Superior temporal gyrus (tissue), 1 donor: Measurements from ENCODE around the gene IGSF21.

Experiments
- DNase-seq: peaks from one replicate; pipeline ENCODE4 v3.0.0-alpha.2; 2016; ENCODE audit errors: extremely low spot score

The IGSF21 gene

DNA sequence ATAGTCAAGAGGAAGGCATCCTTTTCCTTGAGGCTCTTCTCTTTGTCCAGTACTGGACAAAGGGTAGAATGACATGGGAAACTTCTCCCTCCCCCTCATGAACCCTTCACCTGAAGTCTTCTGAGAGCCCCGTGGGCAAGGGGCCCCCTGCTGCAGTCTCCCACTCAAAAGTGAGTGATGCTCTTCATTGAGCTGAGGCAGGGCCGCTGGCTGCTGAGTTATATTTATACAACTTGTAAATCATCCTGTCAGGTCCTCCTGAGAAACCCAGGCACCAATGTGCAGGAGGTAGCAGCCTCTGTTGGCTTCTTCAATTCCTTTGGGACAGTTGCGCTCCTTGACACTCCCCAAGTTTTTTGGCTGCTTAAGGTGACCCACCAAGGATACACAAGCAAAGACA is 150.2 kb downstream of the IGSF21 start:
- DNase-seq: no peak

DNA sequence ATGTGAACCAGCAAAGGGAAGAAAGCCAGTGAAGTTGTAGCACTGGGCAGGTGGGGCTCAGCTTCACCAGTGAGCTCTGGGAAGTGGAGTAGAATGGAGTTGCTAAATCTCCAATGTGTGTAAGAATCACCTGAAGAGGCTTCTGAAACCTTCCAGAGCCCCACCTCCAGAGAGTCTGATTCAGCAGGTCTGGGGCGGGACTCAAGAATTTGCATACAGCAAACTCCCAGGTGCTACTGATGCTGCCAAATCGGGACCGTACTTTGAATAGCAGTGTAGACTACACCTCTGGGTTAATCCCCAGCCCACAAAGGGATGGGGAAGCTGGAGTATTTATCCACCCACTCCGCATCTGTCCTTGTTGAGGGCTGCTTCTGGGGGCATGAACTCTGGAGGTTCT is 154.3 kb downstream of the IGSF21 start:
- DNase-seq: no peak

DNA sequence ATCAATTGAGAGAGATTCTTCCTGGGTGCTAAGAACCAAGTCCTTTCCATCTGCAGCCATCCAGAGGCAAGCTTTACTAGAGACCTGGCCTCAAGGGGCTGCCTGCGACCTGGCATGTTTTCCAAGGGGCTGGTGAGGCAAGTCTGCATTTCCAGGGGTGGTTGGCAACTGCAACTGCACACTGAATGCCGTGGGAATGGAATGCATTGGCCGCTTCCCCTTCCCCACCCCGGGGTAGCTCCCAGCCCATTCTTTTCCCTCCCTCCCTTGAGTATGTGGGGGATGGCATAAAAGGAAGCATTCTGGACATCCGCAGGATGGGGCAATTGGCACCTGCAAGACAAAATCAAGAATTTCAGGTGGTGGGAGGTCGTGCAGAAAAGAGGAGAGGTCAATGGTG is 155.1 kb downstream of the IGSF21 start:
- no peak for DNase-seq

DNA sequence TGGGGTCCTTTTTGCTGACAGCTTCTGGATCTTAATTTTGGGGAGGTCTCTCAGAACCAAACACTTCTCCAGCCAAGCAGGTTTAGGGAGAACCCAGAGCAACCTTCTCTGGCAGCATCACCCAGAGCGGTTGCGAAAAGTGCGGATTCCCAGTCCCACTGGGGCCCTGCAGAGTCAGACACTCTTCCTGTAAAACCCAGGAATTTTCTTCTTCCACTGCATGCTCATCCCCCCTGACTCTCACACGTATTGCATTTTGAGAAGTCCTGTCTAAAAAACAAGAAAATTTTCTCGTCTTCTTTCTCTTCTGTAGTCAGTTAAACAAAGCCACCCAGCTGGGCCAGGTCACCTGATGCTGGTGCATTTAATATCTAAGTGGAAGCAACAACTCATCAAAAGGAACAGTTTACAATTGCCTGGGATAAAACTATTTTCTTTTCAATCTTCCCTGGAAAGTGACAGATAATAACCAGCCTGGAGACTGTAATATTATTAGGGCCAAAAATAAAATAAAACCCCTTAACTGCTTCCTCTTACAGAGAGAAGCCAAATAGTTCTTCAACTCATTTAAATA is 156.0 kb downstream of the IGSF21 start:
- no peak for DNase-seq

DNA sequence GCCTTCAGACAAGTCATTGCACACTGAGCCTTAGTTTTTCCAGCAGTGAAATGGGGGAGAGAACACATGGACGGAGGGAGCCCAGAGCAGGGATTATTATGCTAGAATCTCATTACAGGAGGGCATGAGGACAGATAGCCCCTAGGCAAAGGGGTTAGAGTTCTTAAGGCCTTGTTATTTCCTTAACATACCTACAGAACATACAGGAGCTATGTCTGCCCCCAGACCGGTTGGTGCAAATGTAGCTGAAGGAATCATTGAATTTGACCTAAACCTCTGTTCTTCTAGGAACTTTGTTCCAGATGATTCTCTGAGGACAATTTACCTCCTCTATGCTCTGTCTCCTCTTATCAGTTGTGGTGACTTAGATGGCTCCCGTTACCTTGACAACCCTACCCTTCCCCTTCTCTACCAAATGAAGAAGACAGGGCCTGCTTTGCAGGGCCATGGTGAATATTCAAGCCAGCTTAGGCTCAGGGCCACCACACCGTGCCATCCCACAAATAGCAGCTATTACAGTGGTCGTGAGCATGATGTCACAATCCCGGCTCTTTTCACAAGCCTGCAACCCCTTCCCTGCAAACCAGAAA is 156.9 kb downstream of the IGSF21 start:
- no peak for DNase-seq

DNA sequence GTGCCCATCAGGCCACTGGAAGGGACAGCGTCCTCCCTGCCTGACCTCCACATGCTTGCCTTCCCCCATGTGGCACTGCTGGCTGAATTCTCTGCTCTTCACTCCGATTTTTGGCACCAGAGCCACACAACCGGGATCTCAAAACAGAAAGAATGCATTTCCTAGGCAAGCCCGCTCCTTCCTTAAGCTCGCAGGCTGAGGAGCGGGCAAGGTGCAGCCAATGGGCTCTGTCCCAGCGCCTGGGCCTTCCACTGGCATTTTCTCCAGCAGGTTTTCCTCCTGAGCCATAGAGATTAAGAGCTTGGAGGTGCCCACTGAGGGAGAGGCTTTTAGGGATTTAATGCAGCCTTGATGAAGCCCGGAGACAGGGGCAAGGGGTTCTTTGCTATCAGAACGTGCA is 158.0 kb downstream of the IGSF21 start:
- no peak for DNase-seq

DNA sequence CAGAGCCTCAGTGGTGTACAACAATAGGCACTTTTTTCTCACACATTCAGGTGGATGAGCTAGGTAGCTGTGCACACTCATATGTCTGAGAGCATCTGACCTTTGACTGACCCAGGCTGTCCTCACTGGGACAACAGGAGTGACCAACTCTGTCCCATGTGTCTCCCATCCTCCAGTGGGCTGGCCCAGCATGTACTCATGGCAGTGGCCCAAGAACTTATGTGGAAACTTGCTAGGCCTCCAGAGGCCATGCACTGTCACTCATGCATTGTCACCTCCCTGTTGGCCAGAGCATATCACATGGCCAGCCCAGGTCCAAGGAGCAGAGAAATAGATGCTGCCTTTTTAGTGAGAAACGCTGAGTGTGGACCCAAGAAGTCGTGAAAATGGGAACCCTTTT is 158.8 kb downstream of the IGSF21 start:
- DNase-seq: no peak

DNA sequence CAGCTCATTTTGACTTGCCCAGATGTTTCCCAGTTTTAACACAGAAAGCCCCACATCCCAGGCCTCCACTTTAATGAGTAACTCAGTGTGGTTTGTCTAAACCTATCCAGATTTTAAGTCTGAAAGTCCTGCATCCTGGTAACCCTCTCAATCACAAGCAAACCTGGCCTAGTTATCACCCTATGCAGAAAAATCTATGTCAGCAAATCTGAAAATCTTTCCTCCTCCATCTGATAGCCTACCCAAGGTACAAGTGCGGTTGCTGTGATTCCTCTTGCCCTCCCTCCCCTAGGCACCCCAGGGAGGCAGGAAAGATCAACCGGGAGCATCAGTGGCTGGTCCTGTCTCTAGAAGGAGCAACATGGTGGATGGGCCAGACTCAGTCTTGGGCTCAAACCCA is 163.7 kb downstream of the IGSF21 start:
- no peak for DNase-seq

DNA sequence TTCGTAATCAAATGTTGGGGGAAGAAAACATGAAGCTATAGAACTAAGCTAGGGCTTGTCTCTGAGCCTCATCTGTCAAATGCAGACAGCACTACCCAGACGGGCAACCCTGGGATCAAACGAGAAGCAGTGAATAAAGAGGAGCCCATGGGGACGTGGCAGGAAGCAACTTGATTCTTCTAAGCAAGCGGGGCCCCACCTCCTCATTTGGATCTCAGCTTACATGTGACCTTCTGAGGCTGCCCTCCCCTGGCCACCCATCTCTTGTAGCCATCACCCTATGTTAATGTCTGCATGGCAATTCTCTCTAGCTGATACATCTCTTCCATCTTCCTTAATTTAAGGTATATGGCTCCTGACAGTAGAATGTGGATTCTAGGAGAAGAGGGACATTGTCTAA is 171.3 kb downstream of the IGSF21 start:
- DNase-seq: no peak

DNA sequence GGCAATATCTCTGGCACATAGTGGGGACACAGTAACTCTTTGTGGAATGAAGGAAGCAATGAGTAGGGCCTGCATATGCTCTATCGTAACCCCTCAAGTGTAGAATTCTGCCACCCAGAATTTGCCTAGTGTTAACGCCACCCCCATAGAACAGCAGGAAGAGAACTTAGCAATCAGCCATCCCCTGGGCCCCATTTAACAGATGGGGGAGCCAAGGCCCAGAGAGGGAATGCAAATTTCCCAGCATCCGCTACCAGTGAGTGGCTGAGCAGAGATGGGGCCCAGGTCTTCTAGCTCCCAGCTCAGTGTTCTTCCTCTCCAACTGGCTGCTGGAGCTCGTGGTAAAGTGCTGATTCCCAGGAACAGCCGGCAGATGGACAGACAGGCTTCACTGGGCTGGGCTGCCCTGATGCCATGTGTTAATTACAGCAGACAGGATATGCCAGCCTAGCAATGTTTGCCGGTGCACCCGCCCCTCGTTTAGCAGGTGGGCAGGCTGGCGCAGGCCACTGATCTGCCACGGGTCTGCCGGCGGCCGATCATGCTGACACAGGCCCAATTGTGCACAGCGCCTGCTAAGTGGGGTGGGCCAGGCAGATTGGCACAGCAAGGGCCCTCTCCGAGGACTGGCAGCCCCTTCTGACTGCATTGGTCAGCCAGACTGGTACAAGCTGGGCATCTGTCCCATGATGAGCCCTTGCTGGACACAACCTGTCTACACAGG is 171.9 kb downstream of the IGSF21 start:
- no peak for DNase-seq

DNA sequence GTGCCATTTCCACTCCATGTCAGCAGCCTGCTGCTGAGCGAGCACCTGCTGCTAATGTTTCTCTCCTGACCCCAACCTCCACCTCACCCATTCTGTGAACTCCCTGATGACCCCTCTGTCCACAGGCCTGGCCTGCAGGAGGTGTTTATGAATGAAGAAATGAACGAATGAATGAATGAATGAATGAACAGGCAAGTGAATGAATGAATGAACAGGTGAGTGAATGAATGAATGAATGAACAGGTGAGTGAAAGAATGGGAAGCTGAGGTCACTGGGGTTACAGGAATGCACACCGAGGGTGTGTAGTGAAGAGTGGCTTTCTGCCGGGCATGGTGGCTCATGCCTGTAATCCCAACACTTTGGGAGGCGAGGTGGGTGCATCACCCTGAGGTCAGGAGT is 173.4 kb downstream of the IGSF21 start:
- DNase-seq: no peak

DNA sequence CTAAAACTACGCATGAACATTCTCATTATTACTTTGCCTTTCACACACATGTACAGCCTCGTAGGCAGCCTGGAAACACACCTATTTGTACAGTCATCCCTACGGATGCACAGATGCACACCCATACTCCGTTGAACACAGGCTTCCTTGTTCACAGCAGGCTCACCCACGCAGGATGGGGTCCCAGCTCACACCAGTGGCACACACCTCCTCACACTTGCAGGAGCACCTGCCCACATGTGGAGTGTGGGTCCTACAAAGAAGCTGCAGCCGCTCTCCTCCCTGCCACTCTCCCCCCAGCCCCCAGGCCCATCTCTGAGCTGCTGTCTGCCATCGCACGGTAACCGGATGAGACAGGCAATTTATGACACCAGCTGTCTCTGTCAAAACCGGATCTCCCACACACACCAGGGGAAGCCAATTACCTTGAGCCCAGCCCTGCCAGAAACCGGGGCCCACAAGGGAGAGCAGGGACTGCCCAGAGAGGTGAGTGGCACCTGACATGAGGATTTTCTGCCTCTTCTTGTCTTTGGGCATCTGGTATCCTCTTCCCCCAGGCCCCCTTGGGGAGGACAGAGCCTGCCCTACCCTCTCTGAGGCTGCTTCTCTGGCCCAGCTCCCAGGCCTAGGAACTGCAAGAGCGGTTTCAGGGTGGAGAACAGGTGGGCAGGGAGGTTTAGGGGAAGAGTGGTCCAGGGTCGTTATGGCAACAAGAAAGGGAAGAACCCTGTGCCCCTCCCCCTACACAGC is 175.4 kb downstream of the IGSF21 start:
- DNase-seq: peak; percentile 31

DNA sequence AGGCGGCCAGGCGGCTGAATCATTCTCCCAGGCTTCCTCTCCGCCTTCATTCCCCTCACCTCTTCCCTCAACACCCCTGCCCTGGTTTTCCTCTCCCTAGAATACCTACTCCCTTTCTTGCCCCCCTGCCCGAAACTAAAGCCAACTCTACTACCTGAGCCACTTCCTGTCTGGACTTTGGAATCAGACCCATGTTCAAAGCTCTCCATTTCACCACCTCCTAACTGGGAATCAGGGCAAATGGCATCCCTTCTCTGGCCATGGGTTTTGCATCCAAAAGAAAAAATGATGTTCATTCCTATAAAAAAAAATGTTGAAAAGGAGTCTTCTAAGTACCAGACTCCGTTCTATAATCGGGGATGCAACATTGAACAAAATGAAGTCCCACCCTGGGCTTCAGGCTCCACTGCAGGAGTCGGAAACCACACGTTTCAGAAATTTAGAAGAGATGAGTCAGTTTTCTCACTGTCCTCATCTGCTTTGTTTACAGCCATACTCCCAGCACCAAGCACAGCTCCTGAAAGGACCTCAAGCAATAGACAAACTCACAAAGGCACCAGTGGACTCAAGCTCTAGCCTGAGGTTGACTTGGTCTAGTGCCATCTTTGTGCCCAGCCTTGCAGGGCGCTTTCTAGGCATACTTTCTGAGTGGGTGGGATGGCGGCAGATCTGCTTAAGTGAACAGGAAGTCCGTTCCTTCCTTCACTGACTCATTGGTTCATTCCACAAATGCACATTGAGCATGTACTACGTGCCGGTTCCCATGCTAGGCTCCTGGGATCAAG is 176.2 kb downstream of the IGSF21 start:
- peak; percentile 36 for DNase-seq

DNA sequence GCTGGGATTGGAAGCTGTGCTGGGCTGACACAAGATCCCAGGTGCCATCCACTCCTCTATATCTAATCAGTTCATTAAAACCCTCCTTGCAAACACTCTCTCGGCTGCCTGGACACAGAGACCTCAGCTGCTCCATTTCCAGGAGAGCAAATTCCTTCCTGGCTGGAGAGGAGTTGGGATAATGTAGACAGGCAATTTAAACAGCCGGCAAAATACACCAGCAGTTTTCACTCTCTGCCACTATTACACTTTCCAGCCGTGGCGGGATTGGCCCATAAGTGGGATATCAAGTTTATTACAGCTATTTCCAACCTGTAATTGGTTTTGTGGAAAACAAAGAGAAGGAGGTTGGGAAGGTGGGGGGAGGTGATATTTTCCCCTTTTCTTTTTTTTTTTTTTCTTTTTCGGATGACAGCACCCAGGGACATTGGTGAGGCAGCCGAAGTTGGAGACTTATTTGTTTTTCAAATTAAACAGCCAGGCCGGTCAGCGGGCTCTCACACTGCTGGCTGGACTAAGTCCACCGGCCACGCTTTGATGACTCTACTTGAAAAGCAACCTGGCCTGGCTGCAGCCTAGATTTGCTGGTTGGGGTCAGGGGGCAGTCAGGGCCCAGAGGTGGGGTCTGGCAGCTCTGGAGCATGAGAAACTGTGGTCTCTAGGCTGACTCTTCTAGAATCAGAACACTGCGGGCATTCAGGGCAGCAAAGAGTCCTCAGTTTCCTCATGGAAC is 177.4 kb downstream of the IGSF21 start:
- DNase-seq: no peak

DNA sequence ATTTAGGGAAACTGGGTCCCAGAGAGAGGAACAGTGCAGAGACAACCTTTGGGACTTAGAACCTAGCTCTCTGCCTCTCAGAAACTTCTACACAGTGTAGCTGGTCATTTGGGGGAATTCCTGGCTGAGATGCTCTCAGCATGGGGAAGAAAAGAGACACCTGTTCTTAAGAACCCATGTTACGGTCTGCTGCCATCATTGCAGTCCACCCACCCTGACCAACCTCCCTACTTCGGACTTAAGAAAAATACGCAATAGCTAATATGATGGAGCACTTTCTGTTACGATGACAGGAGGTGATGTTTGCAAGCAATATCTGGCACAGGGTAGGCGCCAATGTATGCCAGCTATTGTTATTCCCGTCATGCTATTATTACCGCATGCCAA is 177.9 kb downstream of the IGSF21 start:
- DNase-seq: no peak

DNA sequence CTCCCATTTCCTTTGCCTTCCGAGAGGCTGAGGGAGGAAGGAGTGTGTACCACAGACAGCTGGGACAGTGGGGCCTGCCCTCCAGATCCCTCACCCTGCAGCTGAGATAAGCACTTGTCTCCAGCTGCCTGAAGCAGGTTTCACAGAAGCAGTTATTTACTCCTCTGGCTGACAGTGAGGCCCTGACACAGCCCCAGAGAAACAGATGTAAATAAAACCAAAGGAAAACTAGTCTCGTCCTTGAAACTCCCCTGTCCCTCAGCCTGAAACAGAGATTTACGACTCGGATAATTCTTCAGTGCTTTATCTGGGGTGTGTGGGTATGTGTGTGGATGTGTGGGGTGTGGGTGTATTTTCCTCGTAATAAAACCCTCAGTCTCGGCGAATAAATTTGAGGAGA is 181.1 kb downstream of the IGSF21 start:
- DNase-seq: no peak

DNA sequence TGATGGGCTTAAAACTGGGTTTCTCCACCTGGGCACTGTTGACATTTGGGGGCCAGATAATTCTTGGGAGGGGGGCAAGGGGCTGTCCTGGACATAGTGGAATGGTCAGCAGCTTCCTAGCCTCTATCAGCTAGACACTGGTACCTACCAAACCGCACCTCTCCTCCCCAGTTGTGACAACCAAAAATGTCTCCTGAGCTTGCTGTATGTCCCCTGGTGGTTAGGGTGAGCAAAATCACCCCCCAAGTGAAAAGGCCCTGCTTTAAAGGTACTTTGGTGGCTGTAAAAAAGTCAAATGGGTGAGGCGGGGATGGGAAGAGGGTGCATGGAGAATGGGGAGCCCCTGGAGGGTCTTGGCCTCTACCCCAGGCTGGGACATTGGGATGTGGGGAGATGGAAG is 182.0 kb downstream of the IGSF21 start:
- no peak for DNase-seq

DNA sequence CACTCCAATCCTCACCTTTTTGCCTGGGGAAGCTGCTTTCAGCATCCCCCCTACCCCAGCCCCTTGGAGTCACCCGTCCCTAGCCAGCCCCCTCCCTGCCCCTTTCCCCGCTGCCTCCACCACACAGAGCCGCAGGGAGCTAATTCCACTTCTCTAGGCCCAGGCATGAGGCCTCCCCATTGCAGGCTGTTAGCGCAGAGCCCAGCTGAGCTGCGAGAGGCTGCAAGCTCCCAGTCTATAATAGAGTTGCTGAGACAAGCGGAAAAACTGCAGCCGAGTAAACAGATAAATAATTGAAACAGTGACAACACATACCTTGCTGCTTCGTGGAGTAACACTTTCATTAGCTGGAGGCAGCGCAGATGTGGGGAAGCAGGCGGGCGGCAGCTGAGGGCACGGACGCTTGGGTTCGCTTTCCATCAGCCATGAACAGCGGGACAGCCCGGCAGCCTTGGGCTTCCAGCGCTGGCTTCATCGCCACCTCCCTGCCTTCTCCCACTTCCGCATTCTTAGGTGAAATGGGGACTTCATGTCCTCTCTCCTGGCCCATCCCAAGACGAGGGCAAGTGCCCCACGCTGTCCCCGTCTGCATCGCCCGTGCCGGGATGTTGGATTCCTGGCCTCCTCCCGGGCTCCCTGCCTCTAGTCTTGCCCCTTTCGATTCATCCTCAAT is 183.3 kb downstream of the IGSF21 start:
- no peak for DNase-seq

DNA sequence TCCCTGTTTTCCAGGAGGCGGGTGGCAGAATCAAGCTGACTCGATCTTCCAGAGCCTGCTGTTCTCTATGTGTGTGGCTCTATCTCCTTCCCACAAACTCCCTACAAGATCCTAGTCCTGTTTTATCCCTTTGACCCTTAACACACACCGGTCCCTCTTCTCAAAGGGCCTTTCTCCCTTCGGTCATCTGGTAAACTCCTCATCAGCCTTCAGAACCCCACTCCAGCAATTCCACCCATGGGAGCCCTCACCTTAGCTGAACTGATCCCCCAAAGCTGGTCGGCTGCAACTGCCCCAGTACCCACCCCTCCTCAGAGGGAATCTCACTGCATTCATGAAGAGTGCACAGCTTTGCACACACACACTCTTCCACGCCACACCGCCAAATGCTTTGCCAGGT is 184.9 kb downstream of the IGSF21 start:
- DNase-seq: no peak

DNA sequence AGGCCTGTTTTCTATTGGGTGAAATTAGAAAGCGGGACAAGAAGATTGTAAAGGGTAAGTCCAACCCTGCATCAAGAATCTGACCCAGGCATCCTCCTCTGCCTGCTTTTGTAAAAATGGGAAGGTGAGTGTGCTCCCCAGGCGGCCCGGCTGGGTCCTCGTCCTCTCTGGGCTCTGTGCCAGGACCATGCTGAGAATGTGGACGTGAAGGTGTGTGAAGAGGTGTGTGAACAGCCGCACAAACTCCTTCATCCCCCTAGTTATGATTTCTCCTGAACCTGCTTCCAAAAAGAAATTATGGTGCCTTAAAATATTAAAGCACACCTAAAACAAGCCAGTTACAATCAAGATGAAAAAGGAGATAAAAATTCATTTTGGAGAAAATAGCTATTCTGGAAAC is 185.7 kb downstream of the IGSF21 start:
- DNase-seq: no peak
